SK-N-SH treated with all-trans-retinoic acid at 6 μM for 48 hours (cell line): ENCODE results near the gene ERP29.

Experiments used
- CSDC2 ChIP-seq: fragments of 250-450 bp; sonication (Bioruptor Pico); IDR thresholded peaks from 2 replicates; pipeline ENCODE4 v1.5.0; 2020; ENCODE audit warnings: mild to moderate bottlenecking, moderate library complexity
- POU6F1 ChIP-seq: fragments of 250-450 bp; sonication (Bioruptor Pico); IDR thresholded peaks from 2 replicates; pipeline ENCODE4 v1.8.0; 2021; ENCODE audit warnings: low read depth, mild to moderate bottlenecking, moderate library complexity, borderline replicate concordance
- RARB ChIP-seq: fragments of 250-450 bp; sonication (Bioruptor Pico); IDR thresholded peaks from 2 replicates; pipeline ENCODE4 v1.8.0; 2021; ENCODE audit warnings: mild to moderate bottlenecking, moderate library complexity
- ZNF565 ChIP-seq: fragments of 450-650 bp; formaldehyde crosslinking; conservative IDR thresholded peaks from 2 replicates; pipeline ENCODE4 v1.5.0; 2020; ENCODE audit warnings: low read depth, mild to moderate bottlenecking, moderate library complexity
- ZNF8 ChIP-seq: fragments of 450-650 bp; formaldehyde crosslinking; IDR thresholded peaks from 2 replicates; pipeline ENCODE4 v1.5.0; 2020; ENCODE audit warnings: mild to moderate bottlenecking, moderate library complexity

GRCh38 chr12:111980598-111980997 is 32.6 kb upstream of the ERP29 start:
- TF ChIP-seq POU6F1 (CRISPR knock-in tag) (no peak), ZNF565 (no peak), CSDC2 (CRISPR knock-in tag) (no peak), RARB (CRISPR knock-in tag) (no peak), ZNF8 (CRISPR knock-in tag) (no peak)
